ENCODE results near the gene NOS3. TPM values are rescaled to one million over a fixed set of nuclear protein-coding genes. Genes with fewer than 3 reads are reported as not detected.
A peak's percentile ranks its signal among the peaks of the same experiment; 100 is the strongest.

NOS3 gene
- total RNA-seq, 2 experiments from 2014 or later = 9.3 to 11.1 TPM

DNA sequence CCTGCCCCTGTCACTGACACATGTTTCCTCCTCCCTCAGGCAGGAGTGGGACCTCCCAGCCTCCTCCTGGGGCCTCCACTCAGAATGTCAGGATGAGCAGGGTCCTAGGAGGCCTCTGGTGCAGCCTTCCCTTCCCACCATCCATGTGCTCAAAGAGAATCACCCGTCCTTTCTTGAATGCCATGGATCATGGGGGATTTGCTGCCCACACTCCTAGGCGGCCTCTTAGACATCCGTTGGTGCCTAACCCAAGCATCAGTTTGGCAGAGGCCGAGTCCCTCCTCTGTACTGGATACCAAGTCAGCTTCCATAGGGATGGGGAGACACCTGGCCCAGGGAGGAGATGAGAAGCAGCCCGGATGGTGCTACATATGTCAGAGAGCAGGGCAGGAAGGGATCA is 7.0 kb downstream of the NOS3 start:
- Mint-ChIP-seq H3K4me3 (no peak overlapping the region), H3K27me3 (no peaks in the 10 kb centered on the region), H3K36me3 (ENCODE audit: low read depth) (no peaks in the 10 kb centered on the region), H3K9me3 (ENCODE audit: low read depth) (no peaks in the 10 kb centered on the region), H3K27ac (no peak overlapping the region), H3K4me1 (peaks cover 39% of the 10 kb centered on the region)
- DNase-seq = no peak
- intact Hi-C loops (cut with DNase I, micrococcal nuclease) = no loop called here
- ChIA-PET POLR2A (interaction anchor here (0.5 kb wide), 1 partner anchor 39 kb away, joined by 3 read pairs; no protein-coding TSS in a partner anchor), CTCF (interaction anchor here (0.8 to 3.6 kb wide), 5 partner anchors 9 to 122 kb away, joined by 3 to 20 read pairs (median 4); no protein-coding TSS in a partner anchor)
- no peak for ATAC-seq

DNA sequence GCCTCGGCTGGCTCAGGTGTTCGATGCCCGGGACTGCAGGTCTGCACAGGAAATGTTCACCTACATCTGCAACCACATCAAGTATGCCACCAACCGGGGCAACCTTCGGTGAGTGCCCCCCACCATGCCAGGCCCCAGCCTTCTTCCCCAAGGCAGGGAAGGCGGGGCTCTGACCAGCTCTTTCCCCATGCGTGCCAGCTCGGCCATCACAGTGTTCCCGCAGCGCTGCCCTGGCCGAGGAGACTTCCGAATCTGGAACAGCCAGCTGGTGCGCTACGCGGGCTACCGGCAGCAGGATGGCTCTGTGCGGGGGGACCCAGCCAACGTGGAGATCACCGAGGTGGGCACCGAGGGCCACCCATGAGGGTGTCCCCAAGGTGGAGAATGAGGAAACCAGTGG is 7.5 kb downstream of the NOS3 start:
- ATAC-seq (no peak), DNase-seq (no peak)
- H3K27ac Mint-ChIP-seq = no peak overlapping the region
- no peak overlapping the region for H3K4me3 Mint-ChIP-seq
- no peaks in the 10 kb centered on the region for H3K27me3 Mint-ChIP-seq
- intact Hi-C loops (cut with DNase I, micrococcal nuclease) = no loop called here
- POLR2A ChIA-PET = no interaction called here
- peaks cover 39% of the 10 kb centered on the region for H3K4me1 Mint-ChIP-seq
- CTCF ChIA-PET = interaction anchor here (0.6 to 3.6 kb wide), 4 partner anchors 9 to 47 kb away, joined by 3 to 20 read pairs (median 6); no protein-coding TSS in a partner anchor
- no peaks in the 10 kb centered on the region for H3K9me3 Mint-ChIP-seq (ENCODE audit: low read depth)
- no peaks in the 10 kb centered on the region for H3K36me3 Mint-ChIP-seq (ENCODE audit: low read depth)

DNA sequence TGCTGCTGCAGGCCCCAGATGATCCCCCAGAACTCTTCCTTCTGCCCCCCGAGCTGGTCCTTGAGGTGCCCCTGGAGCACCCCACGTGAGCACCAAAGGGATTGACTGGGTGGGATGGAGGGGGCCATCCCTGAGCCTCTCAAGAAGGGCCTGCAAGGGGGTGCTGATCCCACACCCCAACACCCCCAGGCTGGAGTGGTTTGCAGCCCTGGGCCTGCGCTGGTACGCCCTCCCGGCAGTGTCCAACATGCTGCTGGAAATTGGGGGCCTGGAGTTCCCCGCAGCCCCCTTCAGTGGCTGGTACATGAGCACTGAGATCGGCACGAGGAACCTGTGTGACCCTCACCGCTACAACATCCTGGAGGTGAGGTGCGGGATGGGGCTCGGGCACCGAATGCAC is 8.2 kb downstream of the NOS3 start:
- Mint-ChIP-seq H3K4me1 (peaks cover 38% of the 10 kb centered on the region), H3K27me3 (no peaks in the 10 kb centered on the region), H3K4me3 (no peak overlapping the region), H3K9me3 (ENCODE audit: low read depth) (no peaks in the 10 kb centered on the region), H3K36me3 (ENCODE audit: low read depth) (no peaks in the 10 kb centered on the region), H3K27ac (no peak overlapping the region)
- POLR2A ChIA-PET = no interaction called here
- intact Hi-C loops (cut with DNase I, micrococcal nuclease) = no loop called here
- CTCF ChIA-PET = interaction anchor here (0.6 to 3.6 kb wide), 4 partner anchors 10 to 110 kb away, joined by 3 to 20 read pairs (median 6); no protein-coding TSS in a partner anchor
- ATAC-seq (no peak), DNase-seq (peak; percentile 3)

DNA sequence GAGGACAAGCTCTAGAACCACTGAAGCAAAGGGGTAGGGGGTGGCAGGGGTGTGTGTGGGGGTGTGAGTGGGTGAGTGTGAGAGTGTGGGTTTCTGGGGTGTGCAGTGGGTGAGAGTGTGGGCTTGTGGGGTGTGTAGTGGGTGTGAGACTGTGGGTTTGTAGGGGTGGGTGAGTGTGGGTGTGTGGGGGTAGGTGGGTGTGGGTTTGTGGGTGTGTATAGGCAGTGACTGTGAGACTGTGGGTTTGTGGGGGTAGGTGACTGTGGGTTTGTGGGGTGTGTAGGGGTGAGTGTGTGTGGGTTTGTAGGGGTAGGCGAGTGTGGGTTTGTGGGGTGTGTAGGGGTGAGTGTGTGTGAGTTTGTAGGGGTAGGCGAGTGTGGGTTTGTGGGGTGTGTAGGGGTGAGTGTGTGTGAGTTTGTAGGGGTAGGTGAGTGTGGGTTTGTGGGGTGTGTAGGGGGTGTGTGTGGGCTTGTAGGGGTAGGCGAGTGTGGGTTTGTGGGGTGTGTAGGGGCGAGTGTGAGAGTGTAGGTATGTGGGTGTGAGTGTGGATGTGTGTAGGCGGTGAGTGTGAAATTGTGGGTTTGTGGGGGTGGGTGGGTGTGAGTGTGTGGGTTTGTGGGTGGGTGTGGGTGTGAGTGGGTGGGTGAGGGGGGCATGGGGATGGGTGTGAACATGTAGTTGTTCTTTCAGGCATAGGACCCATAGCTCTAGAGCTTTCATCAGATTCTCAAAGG is 8.8 kb downstream of the NOS3 start:
- ATAC-seq = no peak
- intact Hi-C loops (cut with DNase I, micrococcal nuclease) = no loop called here
- ChIA-PET CTCF (interaction anchor here (0.6 to 3.6 kb wide), 3 partner anchors 9 to 110 kb away, joined by 3 to 20 read pairs (median 3); no protein-coding TSS in a partner anchor), POLR2A (no interaction called here)
- no peak overlapping the region for H3K4me3 Mint-ChIP-seq
- H3K4me1 Mint-ChIP-seq = peaks cover 33% of the 10 kb centered on the region
- H3K27ac Mint-ChIP-seq = no peak overlapping the region
- H3K36me3 Mint-ChIP-seq (ENCODE audit: low read depth) = no peaks in the 10 kb centered on the region
- no peaks in the 10 kb centered on the region for H3K27me3 Mint-ChIP-seq
- peak; percentile 4 for DNase-seq
- H3K9me3 Mint-ChIP-seq (ENCODE audit: low read depth) = no peaks in the 10 kb centered on the region

DNA sequence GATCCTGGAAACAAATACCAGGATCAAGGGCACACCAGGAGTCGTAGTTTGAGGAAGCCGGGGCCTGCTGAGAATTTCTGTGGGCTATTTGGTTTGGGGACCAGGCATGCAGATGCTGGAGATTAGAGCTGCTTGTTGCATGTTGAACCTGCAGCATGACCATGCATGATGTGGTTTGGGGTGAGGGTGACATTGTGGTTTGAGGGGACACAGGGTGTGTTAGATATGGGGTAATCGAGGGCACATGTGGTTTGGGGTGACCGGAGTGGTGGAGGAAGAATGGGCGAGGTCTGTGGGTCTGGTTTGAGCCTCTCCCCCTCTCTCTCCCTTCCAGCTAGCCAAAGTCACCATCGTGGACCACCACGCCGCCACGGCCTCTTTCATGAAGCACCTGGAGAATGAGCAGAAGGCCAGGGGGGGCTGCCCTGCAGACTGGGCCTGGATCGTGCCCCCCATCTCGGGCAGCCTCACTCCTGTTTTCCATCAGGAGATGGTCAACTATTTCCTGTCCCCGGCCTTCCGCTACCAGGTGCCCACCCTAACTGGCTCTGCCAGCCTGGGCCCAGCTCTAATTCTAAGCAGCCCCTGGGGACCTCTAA is 10.2 kb downstream of the NOS3 start:
- Mint-ChIP-seq H3K27me3 (no peaks in the 10 kb centered on the region), H3K9me3 (ENCODE audit: low read depth) (no peaks in the 10 kb centered on the region), H3K36me3 (ENCODE audit: low read depth) (no peaks in the 10 kb centered on the region), H3K4me3 (no peak overlapping the region), H3K4me1 (peaks cover 31% of the 10 kb centered on the region), H3K27ac (no peak overlapping the region)
- ATAC-seq (no peak), DNase-seq (no peak)
- intact Hi-C loops (cut with DNase I, micrococcal nuclease) = no loop called here
- CTCF ChIA-PET = interaction anchor here (0.7 kb wide), 1 partner anchor 8 kb away, joined by 3 read pairs; no protein-coding TSS in a partner anchor
- POLR2A ChIA-PET = no interaction called here

DNA sequence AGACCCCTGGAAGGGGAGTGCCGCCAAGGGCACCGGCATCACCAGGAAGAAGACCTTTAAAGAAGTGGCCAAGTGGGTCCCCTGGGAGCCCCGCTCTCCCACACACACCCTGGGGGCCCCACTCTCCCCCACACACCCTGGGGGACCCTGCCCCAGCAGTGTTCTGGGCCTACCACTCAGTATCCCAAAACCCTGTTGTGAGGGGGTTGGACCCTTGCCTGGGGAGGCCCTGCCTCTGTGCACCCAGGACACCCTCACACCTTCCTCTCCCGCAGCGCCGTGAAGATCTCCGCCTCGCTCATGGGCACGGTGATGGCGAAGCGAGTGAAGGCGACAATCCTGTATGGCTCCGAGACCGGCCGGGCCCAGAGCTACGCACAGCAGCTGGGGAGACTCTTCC is 10.7 kb downstream of the NOS3 start:
- H3K4me3 Mint-ChIP-seq = no peak overlapping the region
- peaks cover 28% of the 10 kb centered on the region for H3K4me1 Mint-ChIP-seq
- no peak for ATAC-seq
- DNase-seq = no peak
- H3K9me3 Mint-ChIP-seq (ENCODE audit: low read depth) = no peaks in the 10 kb centered on the region
- no peaks in the 10 kb centered on the region for H3K36me3 Mint-ChIP-seq (ENCODE audit: low read depth)
- POLR2A ChIA-PET = no interaction called here
- H3K27ac Mint-ChIP-seq = no peak overlapping the region
- no peaks in the 10 kb centered on the region for H3K27me3 Mint-ChIP-seq
- intact Hi-C loops (cut with DNase I, micrococcal nuclease) = no loop called here
- CTCF ChIA-PET = interaction anchor here (0.7 to 1.1 kb wide), 2 partner anchors 9 to 25 kb away, joined by 3 read pairs; no protein-coding TSS in a partner anchor

DNA sequence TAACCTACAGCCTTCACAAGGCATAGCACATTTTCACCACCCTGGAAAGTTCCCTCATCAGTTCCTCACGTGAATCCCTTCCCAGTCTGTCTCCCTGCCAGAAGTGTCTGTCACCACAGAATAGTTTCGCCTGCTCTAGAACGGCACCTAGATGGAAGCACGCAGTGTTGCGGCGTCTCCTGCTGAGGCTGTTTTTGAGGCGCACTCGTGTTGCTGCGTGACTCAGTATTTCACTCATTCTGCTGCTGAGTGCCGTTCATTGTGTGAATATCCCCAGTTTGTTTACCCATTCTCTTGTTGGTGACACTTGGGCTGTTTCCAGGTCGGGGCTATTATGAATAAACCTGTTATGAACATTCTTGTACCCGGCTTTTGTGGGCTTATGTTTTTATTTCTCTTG is 12.8 kb downstream of the NOS3 start:
- Mint-ChIP-seq H3K4me1 (peaks cover 22% of the 10 kb centered on the region), H3K27ac (no peak overlapping the region), H3K36me3 (ENCODE audit: low read depth) (no peaks in the 10 kb centered on the region), H3K9me3 (ENCODE audit: low read depth) (no peaks in the 10 kb centered on the region), H3K4me3 (no peak overlapping the region), H3K27me3 (no peaks in the 10 kb centered on the region)
- DNase-seq (no peak), ATAC-seq (no peak)
- ChIA-PET CTCF (interaction anchor here (0.9 kb wide), 2 partner anchors 9 to 15 kb away, joined by 3 read pairs; no protein-coding TSS in a partner anchor), POLR2A (no interaction called here)
- intact Hi-C loops (cut with DNase I, micrococcal nuclease) = no loop called here

DNA sequence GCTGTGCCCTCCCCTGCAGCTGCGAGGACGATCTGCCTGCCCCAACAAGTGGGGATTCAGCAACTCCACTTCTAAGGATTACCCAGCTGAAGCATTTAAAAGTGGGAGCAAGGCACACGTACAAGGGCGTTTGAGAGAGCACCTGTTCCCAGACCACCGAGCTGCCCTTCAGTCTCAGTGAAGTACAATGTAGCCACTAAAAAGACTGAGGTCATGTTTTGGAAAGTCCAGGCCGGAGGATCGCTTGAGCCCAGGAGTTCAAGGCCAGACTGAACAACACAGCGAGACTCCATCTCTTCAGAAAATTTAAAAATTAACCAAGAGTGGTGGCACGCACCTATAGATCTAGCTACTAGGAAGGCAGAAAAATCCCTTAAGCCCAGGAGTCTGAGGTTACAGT is 14.7 kb downstream of the NOS3 start:
- POLR2A ChIA-PET = no interaction called here
- Mint-ChIP-seq H3K27me3 (no peaks in the 10 kb centered on the region), H3K36me3 (ENCODE audit: low read depth) (no peaks in the 10 kb centered on the region), H3K4me1 (peaks cover 28% of the 10 kb centered on the region), H3K9me3 (ENCODE audit: low read depth) (no peaks in the 10 kb centered on the region), H3K27ac (no peak overlapping the region), H3K4me3 (no peak overlapping the region)
- intact Hi-C loops (cut with DNase I, micrococcal nuclease) = no loop called here
- ATAC-seq = no peak
- CTCF ChIA-PET = interaction anchor here (0.6 to 6.1 kb wide), 5 partner anchors 11 to 438 kb away, joined by 3 to 43 read pairs (median 5); no protein-coding TSS in a partner anchor
- no peak for DNase-seq

DNA sequence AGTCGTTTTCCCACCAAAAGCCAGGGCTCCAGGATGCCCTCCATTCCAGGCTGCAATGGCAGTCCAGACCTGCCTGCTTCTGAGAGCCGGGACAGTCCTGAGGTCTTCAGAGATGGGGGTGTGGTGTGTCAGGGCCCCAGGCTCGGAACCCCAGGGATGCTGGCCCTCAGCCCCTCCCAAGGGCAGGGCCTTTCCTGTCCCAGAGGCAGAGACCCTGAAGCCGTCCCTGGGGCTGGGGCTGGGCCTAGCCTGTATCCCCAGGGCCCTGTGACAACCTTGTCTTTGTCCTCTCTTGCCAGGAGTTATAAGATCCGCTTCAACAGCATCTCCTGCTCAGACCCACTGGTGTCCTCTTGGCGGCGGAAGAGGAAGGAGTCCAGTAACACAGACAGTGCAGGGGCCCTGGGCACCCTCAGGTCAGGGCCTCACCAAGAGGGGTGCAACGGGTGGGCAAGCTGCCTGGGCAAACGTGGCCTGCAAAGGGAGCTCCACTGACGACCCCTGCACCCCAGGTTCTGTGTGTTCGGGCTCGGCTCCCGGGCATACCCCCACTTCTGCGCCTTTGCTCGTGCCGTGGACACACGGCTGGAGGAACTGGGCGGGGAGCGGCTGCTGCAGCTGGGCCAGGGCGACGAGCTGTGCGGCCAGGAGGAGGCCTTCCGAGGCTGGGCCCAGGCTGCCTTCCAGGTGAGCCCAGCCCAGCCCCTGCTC is 15.9 kb downstream of the NOS3 start:
- H3K4me1 Mint-ChIP-seq = peaks cover 38% of the 10 kb centered on the region
- DNase-seq (no peak), ATAC-seq (no peak)
- no peaks in the 10 kb centered on the region for H3K36me3 Mint-ChIP-seq (ENCODE audit: low read depth)
- CTCF ChIA-PET = interaction anchor here (0.6 to 6.1 kb wide), 5 partner anchors 12 to 226 kb away, joined by 3 to 43 read pairs (median 4); partner anchors contain the start of gene CHPF2
- no peak overlapping the region for H3K27ac Mint-ChIP-seq
- no peak overlapping the region for H3K4me3 Mint-ChIP-seq
- intact Hi-C loops (cut with DNase I, micrococcal nuclease) = no loop called here
- POLR2A ChIA-PET = interaction anchor here (0.7 kb wide), 1 partner anchor 235 kb away, joined by 3 read pairs; no protein-coding TSS in a partner anchor
- H3K9me3 Mint-ChIP-seq (ENCODE audit: low read depth) = no peaks in the 10 kb centered on the region
- H3K27me3 Mint-ChIP-seq = no peaks in the 10 kb centered on the region

DNA sequence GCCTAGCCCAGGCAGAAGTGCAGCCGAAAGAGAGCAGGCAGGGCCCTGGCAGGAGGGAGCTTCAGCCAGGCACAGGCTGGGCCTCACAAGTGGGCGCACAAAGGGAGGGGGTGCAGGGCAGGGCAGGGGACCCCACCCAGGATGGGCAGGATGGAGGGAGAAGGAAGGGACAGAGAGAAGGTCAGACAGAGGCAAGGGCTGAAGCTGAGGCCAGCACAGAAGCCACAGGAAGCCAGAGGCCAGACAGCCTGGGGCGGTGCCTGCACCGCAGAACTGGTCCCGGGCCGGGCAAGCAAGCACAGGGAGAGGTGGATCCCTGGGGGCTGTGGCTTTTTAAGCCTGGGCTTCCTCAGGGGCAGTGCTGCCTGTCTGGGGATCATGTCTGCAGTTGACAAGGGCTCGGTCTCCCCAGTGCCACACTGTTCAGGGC is 16.7 kb downstream of the NOS3 start:
- Mint-ChIP-seq H3K27me3 (no peaks in the 10 kb centered on the region), H3K4me1 (peaks cover 46% of the 10 kb centered on the region), H3K4me3 (peak overlapping the region; percentile 55), H3K9me3 (ENCODE audit: low read depth) (no peaks in the 10 kb centered on the region), H3K27ac (peak overlapping the region; percentile 59), H3K36me3 (ENCODE audit: low read depth) (no peaks in the 10 kb centered on the region)
- DNase-seq (no peak), ATAC-seq (no peak)
- ChIA-PET CTCF (interaction anchor here (0.7 to 6.1 kb wide), 12 partner anchors 9 to 103 kb away, joined by 3 to 43 read pairs (median 8); partner anchors contain the start of gene ABCB8), POLR2A (interaction anchor here (1.0 to 2.1 kb wide), 2 partner anchors 11 to 13 kb away, joined by 4 to 6 read pairs; no protein-coding TSS in a partner anchor)
- intact Hi-C loops (cut with DNase I, micrococcal nuclease) = no loop called here

DNA sequence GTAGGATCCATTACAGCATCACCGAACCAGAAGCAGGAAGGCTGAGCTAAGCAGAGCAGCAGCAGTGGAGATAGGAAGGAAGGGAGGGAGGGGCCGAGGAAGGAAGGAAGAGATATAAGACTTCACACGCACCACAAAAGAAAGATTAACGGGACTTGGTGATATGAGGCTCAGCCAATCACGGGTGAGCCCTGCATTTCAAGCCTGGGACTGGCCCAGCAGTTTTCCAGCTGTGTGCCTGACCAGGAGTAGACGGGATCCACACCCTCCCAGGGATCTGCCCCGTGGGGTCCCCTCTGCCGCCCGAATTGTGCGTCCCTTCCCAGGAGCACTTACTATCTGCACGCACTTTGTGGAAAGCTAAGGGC is 17.3 kb downstream of the NOS3 start:
- ATAC-seq (peak; percentile 24), DNase-seq (no peak)
- Mint-ChIP-seq H3K27me3 (no peaks in the 10 kb centered on the region), H3K4me1 (peaks cover 52% of the 10 kb centered on the region), H3K9me3 (ENCODE audit: low read depth) (no peaks in the 10 kb centered on the region), H3K36me3 (ENCODE audit: low read depth) (no peaks in the 10 kb centered on the region), H3K27ac (peak overlapping the region; percentile 59), H3K4me3 (peak overlapping the region; percentile 55)
- intact Hi-C loops (cut with DNase I, micrococcal nuclease) = no loop called here
- CTCF ChIA-PET = interaction anchor here (0.6 to 6.1 kb wide), 13 partner anchors 8 to 475 kb away, joined by 3 to 43 read pairs (median 4); partner anchors contain the start of gene ABCB8
- POLR2A ChIA-PET = interaction anchor here (1.0 to 2.1 kb wide), 2 partner anchors 11 to 13 kb away, joined by 4 to 6 read pairs; no protein-coding TSS in a partner anchor
